Keratinocyte (primary cell): Measurements from ENCODE around the gene PPAT. TPM values are rescaled to one million over a fixed set of nuclear protein-coding genes. Genes with fewer than 3 reads are reported as not detected.

Source experiments
- DNase-seq: peaks from one replicate; pipeline ENCODE4 v3.0.0-alpha.2; 2011; ENCODE audit warnings: low read depth, missing footprints, low spot score
- FAIRE-seq: peaks from 2 replicates; lab custom pipeline; 2011; peaks lifted over from hg19 to GRCh38; lab: Jason Lieb, UNC
- H2AFZ ChIP-seq: 2 replicates; pipeline ENCODE4 v1.6.0; 2012; ENCODE audit warnings: low read length, control low read depth, inconsistent platforms; ENCODE audit not compliant: control insufficient read depth
- H3K27ac ChIP-seq: 2 replicates; pipeline ENCODE4 v1.5.1; 2011; ENCODE audit warnings: low read length; ENCODE audit not compliant: control insufficient read depth, insufficient read depth
- H3K27me3 ChIP-seq: 3 replicates; pipeline ENCODE4 v1.6.0; 2011; ENCODE audit warnings: low read length; ENCODE audit not compliant: control insufficient read depth, insufficient read depth; ENCODE audit errors: extremely low read depth
- H3K36me3 ChIP-seq, 2 experiments: 2 replicates in 1 of 2; 3 replicates in 1 of 2; pipeline ENCODE4 v1.5.1; 2011; ENCODE audit warnings: low read length in 2 of 2, mild to moderate bottlenecking in 1 of 2; ENCODE audit not compliant: control insufficient read depth in 2 of 2, insufficient read depth in 2 of 2; ENCODE audit errors: extremely low read depth in 1 of 2
- H3K4me1 ChIP-seq: 3 replicates; pipeline ENCODE4 v1.5.1; 2011; ENCODE audit warnings: low read length; ENCODE audit not compliant: control insufficient read depth, insufficient read depth; ENCODE audit errors: extremely low read depth
- H3K4me2 ChIP-seq: 3 replicates; pipeline ENCODE4 v1.6.0; 2011; ENCODE audit warnings: low read depth, low read length; ENCODE audit not compliant: control insufficient read depth, insufficient read depth; ENCODE audit errors: extremely low read depth
- H3K4me3 ChIP-seq, 3 experiments: fragments of 200-600 bp in 1 of 3; sonication (generic) in 1 of 3; 2 replicates in 2 of 3; 3 replicates in 1 of 3; pipeline ENCODE4 v1.5.1; 2011 to 2016; ENCODE audit warnings: low read length in 3 of 3, mild to moderate bottlenecking in 3 of 3, control low read depth in 2 of 3, inconsistent platforms in 1 of 3, low read depth in 1 of 3, mixed read lengths in 1 of 3, mixed run types in 1 of 3, moderate library complexity in 1 of 3; ENCODE audit not compliant: control insufficient read depth in 2 of 3, insufficient read depth in 2 of 3; ENCODE audit errors: extremely low read depth in 1 of 3
- H3K79me2 ChIP-seq: 2 replicates; pipeline ENCODE4 v1.6.0; 2012; ENCODE audit warnings: low read length; ENCODE audit not compliant: control insufficient read depth, insufficient read depth
- H3K9ac ChIP-seq: 3 replicates; pipeline ENCODE4 v1.6.0; 2011; ENCODE audit warnings: low read length; ENCODE audit not compliant: control insufficient read depth, insufficient read depth; ENCODE audit errors: extremely low read depth
- H3K9me1 ChIP-seq: 3 replicates; pipeline ENCODE4 v1.6.0; 2011; ENCODE audit warnings: low read length; ENCODE audit not compliant: control insufficient read depth, insufficient read depth; ENCODE audit errors: extremely low read depth
- H3K9me3 ChIP-seq: 2 replicates; pipeline ENCODE4 v1.5.1; 2012; ENCODE audit warnings: low read depth, low read length; ENCODE audit not compliant: control insufficient read depth
- H4K20me1 ChIP-seq: 3 replicates; pipeline ENCODE4 v1.6.0; 2011; ENCODE audit warnings: low read length; ENCODE audit not compliant: control insufficient read depth, insufficient read depth; ENCODE audit errors: extremely low read depth
- CTCF ChIP-seq, 3 experiments: IDR thresholded peaks in 1 of 3; conservative IDR thresholded peaks in 1 of 3; optimal IDR thresholded peaks in 1 of 3; 2 replicates in 2 of 3; 3 replicates in 1 of 3; pipeline versions ENCODE3 to v1.5.1; 2011; ENCODE audit warnings: low read length in 3 of 3, mild to moderate bottlenecking in 3 of 3, moderate library complexity in 2 of 3, control low read depth in 1 of 3, inconsistent platforms in 1 of 3; ENCODE audit not compliant: insufficient read depth in 2 of 3; ENCODE audit errors: extremely low read depth in 1 of 3
- dilution Hi-C: fragments of 300-500 bp; cut with MboI; formaldehyde crosslinking; loops from one replicate; pipeline ENCODE4 v1.7.0; 2020; ENCODE audit warnings: low sequenced_read_pairs; ENCODE audit not compliant: extremely low pct_ligation_motif_present
- polyA plus RNA-seq, 5 experiments: library from polyadenylated mRNA; depleted of rRNA in 3 of 5; stranded (reverse) in 3 of 5; stranded (forward) in 1 of 5; unstranded in 1 of 5; fragments of >200 nt; gene quantifications; 1 replicate in 1 of 5; 2 replicates in 3 of 5; 3 replicates in 1 of 5; pipeline versions ENCODE4 v1.2.1 to v1.2.3, GENCODE V29; 2011 to 2012; ENCODE audit warnings: missing spikeins in 2 of 5, low read depth in 1 of 5, low replicate concordance in 1 of 5

Gene PPAT
- polyA plus RNA-seq, 1 donor (not counting 4 experiments of a cell fraction or from before 2014, with no cell fraction given), result 24.9 TPM

- H3K9me1 ChIP-seq, result no peaks in the 10 kb centered on the region
- no peaks in the 10 kb centered on the region for H3K4me1 ChIP-seq
- DNase-seq (no peak), FAIRE-seq (no peak)
- no peaks in the 10 kb centered on the region for H3K36me3 ChIP-seq
- H3K9me3 ChIP-seq, result no peaks in the 10 kb centered on the region
- dilution Hi-C loops, result no loop called here
- no peaks in the 10 kb centered on the region for H3K27me3 ChIP-seq
- no peak overlapping the region for H3K4me2 ChIP-seq
- H3K4me3 ChIP-seq, result no peak overlapping the region
- H3K27ac ChIP-seq, result no peak overlapping the region
- no peaks in the 10 kb centered on the region for H3K79me2 ChIP-seq
- H4K20me1 ChIP-seq, result no peaks in the 10 kb centered on the region
- no peak overlapping the region for H3K9ac ChIP-seq
- no peak overlapping the region for H2AFZ ChIP-seq
- no peak for TF ChIP-seq CTCF (optimal IDR thresholded peaks at IDR 0.05 in 1 of 3, IDR thresholded peaks at IDR 0.05 in 1 of 3, conservative IDR thresholded peaks at IDR 0.05 in 1 of 3; ENCODE audit: extremely low read depth in 1 of 3, insufficient read depth in 2 of 3, low read length in 3 of 3)
These were observed 90.0 kb downstream of the PPAT start for GRCh38 chr4:56345458-56345857.

Other genes with a start within 250 kb of the PPAT start
- gene AASDH, start 48.1 kb downstream of the PPAT start, polyA plus RNA-seq, result 6.9 to 15.5 TPM (median 14.4 TPM) in 3 replicates
- gene PAICS, start 645 bp upstream of the PPAT start, polyA plus RNA-seq, result 97.6 to 194 TPM (median 131 TPM) in 3 replicates
- gene SRP72, start 32.0 kb upstream of the PPAT start, polyA plus RNA-seq, result 83.6 to 195 TPM (median 126 TPM) in 3 replicates
- gene ARL9, start 70.2 kb upstream of the PPAT start, polyA plus RNA-seq, result 0.26 to 0.47 TPM (median 0.39 TPM) in 3 replicates
- 5.4 to 8.5 TPM (median 6.2 TPM) in 3 replicates for gene HOPX, start 245.7 kb upstream of the PPAT start, polyA plus RNA-seq